IMR-90 (cell line): Measurements from ENCODE around the gene KCNQ5. TPM values are rescaled to one million over a fixed set of nuclear protein-coding genes. Genes with fewer than 3 reads are reported as not detected.
A peak's percentile ranks its signal among the peaks of the same experiment; 100 is the strongest.

Source experiments
- ATAC-seq: fragments of 200-7000 bp; cut with Tn5 transposase; 2 replicates; pipeline ENCODE4 v1.9.1; 2020; ENCODE audit warnings: low read depth, mild to moderate bottlenecking, moderate library complexity
- BruUV-seq: library from RNA; stranded (reverse); fragments of 400-500 nt; replicated peaks from 2 replicates; lab custom pipeline; 2021; lab: Mats Ljungman, UMichigan
- CTCF ChIA-PET: fragments of 300-600 bp; formaldehyde crosslinking; extraction: SDS; loops from one replicate; lab custom pipeline; 2021; ENCODE audit warnings: antibody characterized with exemption; lab: Yijun Ruan, JAX
- POLR2A ChIA-PET: fragments of 300-600 bp; sonication (Branson Sonifier 250); formaldehyde crosslinking; loops from one replicate; lab custom pipeline; 2022; ENCODE audit warnings: antibody characterized with exemption; ENCODE audit not compliant: unreplicated experiment; lab: Charles Lee
- DNase-seq: peaks from one replicate; pipeline ENCODE4 v3.0.0; 2013
- H2AFZ ChIP-seq: replicated peaks from 2 replicates; pipeline ENCODE3; 2013; ENCODE audit warnings: low read length, mild to moderate bottlenecking; ENCODE audit not compliant: poor library complexity
- H2AK5ac ChIP-seq: 2 replicates; pipeline ENCODE4 v1.6.1; 2013; ENCODE audit warnings: low read depth, low read length, inconsistent platforms
- H2AK9ac ChIP-seq: replicated peaks from 2 replicates; pipeline ENCODE3; 2013; ENCODE audit warnings: mild to moderate bottlenecking, low read depth, low read length, moderate library complexity; ENCODE audit not compliant: poor library complexity
- H2BK120ac ChIP-seq: 2 replicates; pipeline ENCODE4 v1.6.1; 2013; ENCODE audit warnings: low read depth, low read length, inconsistent platforms
- H2BK15ac ChIP-seq: 3 replicates; pipeline ENCODE4 v1.6.1; 2013; ENCODE audit warnings: low read depth, low read length, inconsistent platforms
- H2BK20ac ChIP-seq: 2 replicates; pipeline ENCODE4 v1.6.1; 2013; ENCODE audit warnings: low read depth, mild to moderate bottlenecking, inconsistent platforms, low read length, moderate library complexity
- H2BK5ac ChIP-seq: 2 replicates; pipeline ENCODE4 v1.6.1; 2013; ENCODE audit warnings: mild to moderate bottlenecking, low read depth, low read length, inconsistent platforms; ENCODE audit not compliant: poor library complexity, severe bottlenecking
- H3K14ac ChIP-seq: replicated peaks from 2 replicates; pipeline ENCODE4 v1.6.1; 2013; ENCODE audit warnings: low read depth, low read length, inconsistent platforms
- H3K18ac ChIP-seq: 2 replicates; pipeline ENCODE4 v1.6.1; 2013; ENCODE audit warnings: low read depth, low read length, control low read depth
- H3K23ac ChIP-seq: 2 replicates; pipeline ENCODE4 v1.6.1; 2013; ENCODE audit warnings: low read depth, low read length, inconsistent platforms
- H3K27ac ChIP-seq: 2 replicates; pipeline ENCODE4 v1.5.1; 2013; ENCODE audit warnings: mild to moderate bottlenecking, control low read depth, low read length; ENCODE audit not compliant: insufficient read depth
- H3K27me3 ChIP-seq: 2 replicates; pipeline ENCODE4 v1.6.1; 2013; ENCODE audit warnings: low read length; ENCODE audit not compliant: control insufficient read depth, insufficient read depth
- H3K36me3 ChIP-seq: 2 replicates; pipeline ENCODE4 v1.6.1; 2013; ENCODE audit warnings: low read length, mixed read lengths; ENCODE audit not compliant: control insufficient read depth, insufficient read depth
- H3K4ac ChIP-seq: 2 replicates; pipeline ENCODE4 v1.6.1; 2013; ENCODE audit warnings: low read depth, low read length, inconsistent platforms
- H3K4me1 ChIP-seq: 2 replicates; pipeline ENCODE4 v1.6.1; 2013; ENCODE audit warnings: low read length, mixed read lengths; ENCODE audit not compliant: control insufficient read depth, insufficient read depth
- H3K4me2 ChIP-seq: 2 replicates; pipeline ENCODE4 v1.6.1; 2013; ENCODE audit warnings: low read depth, mild to moderate bottlenecking, control low read depth, low read length, moderate library complexity
- H3K4me3 ChIP-seq: 2 replicates; pipeline ENCODE4 v1.5.1; 2013; ENCODE audit warnings: low read depth, mild to moderate bottlenecking, control low read depth, low read length, moderate library complexity; ENCODE audit not compliant: insufficient read depth
- H3K56ac ChIP-seq: 2 replicates; pipeline ENCODE4 v1.6.1; 2013; ENCODE audit warnings: low read length, inconsistent platforms; ENCODE audit not compliant: insufficient read depth; ENCODE audit errors: extremely low read depth
- H3K79me1 ChIP-seq, 2 experiments: 2 replicates each; pipeline ENCODE4 v1.6.1; 2013; ENCODE audit warnings: low read length in 2 of 2, inconsistent platforms in 1 of 2, low read depth in 1 of 2
- H3K9ac ChIP-seq: 2 replicates; pipeline ENCODE4 v1.6.1; 2013; ENCODE audit warnings: low read depth, low read length, control low read depth
- H3K9me1 ChIP-seq: 2 replicates; pipeline ENCODE4 v1.6.1; 2013; ENCODE audit warnings: low read length, inconsistent platforms; ENCODE audit not compliant: insufficient read depth
- H3K9me3 ChIP-seq: 2 replicates; pipeline ENCODE4 v1.6.1; 2013; ENCODE audit warnings: low read length; ENCODE audit not compliant: control insufficient read depth, insufficient read depth
- H4K20me1 ChIP-seq: 2 replicates; pipeline ENCODE4 v1.6.1; 2013; ENCODE audit warnings: low read length, inconsistent platforms; ENCODE audit not compliant: insufficient read depth
- H4K5ac ChIP-seq: 2 replicates; pipeline ENCODE4 v1.6.1; 2013; ENCODE audit warnings: mild to moderate bottlenecking, low read depth, low read length, control low read depth
- H4K8ac ChIP-seq, 2 experiments: 2 replicates each; pipeline ENCODE4 v1.6.1; 2013; ENCODE audit warnings: low read depth in 2 of 2, low read length in 2 of 2, control low read depth in 1 of 2, inconsistent platforms in 1 of 2
- H4K91ac ChIP-seq: 2 replicates; pipeline ENCODE4 v1.6.1; 2013; ENCODE audit warnings: low read depth, low read length, inconsistent platforms; ENCODE audit not compliant: insufficient read depth
- CEBPB ChIP-seq: IDR thresholded peaks from 2 replicates; pipeline ENCODE4 v1.6.1; 2012; ENCODE audit warnings: low read depth, low read length, improper control_type of control experiment
- MAZ ChIP-seq: IDR thresholded peaks from 2 replicates; pipeline ENCODE4 v1.6.1; 2012; ENCODE audit warnings: low read depth, mild to moderate bottlenecking, low read length, improper control_type of control experiment, moderate library complexity, borderline replicate concordance
- NFE2L2 ChIP-seq: fragments of 150-350 bp; IDR thresholded peaks from 2 replicates; pipeline ENCODE4 v1.6.1; 2016; ENCODE audit warnings: low read depth, mild to moderate bottlenecking, low read length
- WGBS, 2 experiments: methylation state at CpG; one replicate each; pipeline versions ENCODE4 v1.1.5 to v1.1.7; 2013; ENCODE audit warnings: missing lambda C conversion rate in 2 of 2; ENCODE audit not compliant: insufficient read length in 1 of 2; ENCODE audit errors: extremely low coverage in 2 of 2; 5-methylcytosine and 5-hydroxymethylcytosine counted together
- dilution Hi-C: fragments of 300-500 bp; cut with HindIII; formaldehyde crosslinking; loops from one replicate; pipeline ENCODE4 v1.14.3; 2018; ENCODE audit warnings: low sequenced_read_pairs; ENCODE audit not compliant: unreplicated experiment
- in situ Hi-C: fragments of 300-500 bp; cut with MboI; formaldehyde crosslinking; loops from 3 replicates; pipeline ENCODE4 v1.14.3; 2019; ENCODE audit warnings: low sequenced_read_pairs, inconsistent platforms, mixed read lengths
- intact Hi-C: fragments of 100-400 bp; cut with micrococcal nuclease; formaldehyde crosslinking; loops from 2 replicates; pipeline ENCODE4 v1.10.0; 2022
- polyA plus RNA-seq, 3 experiments: library from polyadenylated mRNA; depleted of rRNA; stranded (reverse); fragments of >200 nt; gene quantifications; 2 replicates each; pipeline ENCODE4 v1.2.3, GENCODE V29; 2012; ENCODE audit warnings: low replicate concordance in 1 of 3
- total RNA-seq: library from RNA; depleted of rRNA; stranded (reverse); fragments of >200 nt; gene quantifications from 2 replicates; pipeline ENCODE4 v1.2.3, GENCODE V29; 2012

The KCNQ5 gene
- total and polyA plus RNA-seq, 2 of the 4 experiments (the other 2 are of a cell fraction) = 0.75 to 1.3 TPM

- TF ChIP-seq NFE2L2 = no peak
Measured at GRCh38 chr6:72646604-72647485, 25.0 kb downstream of the KCNQ5 start (continued).

GRCh38 chr6:72647489-72647888 is 25.6 kb downstream of the KCNQ5 start:
- Histone ChIP-seq H3K27me3 (no peaks in the 10 kb centered on the region), H3K14ac (no peak overlapping the region), H3K9me3 (no peaks in the 10 kb centered on the region), H2BK120ac (no peak overlapping the region), H3K79me1 (peaks cover 0 to 2% of the 10 kb centered on the region in 2 experiments; a peak in 1 of 4 replicates), H2BK20ac (no peak overlapping the region), H3K4me3 (no peak overlapping the region), H3K18ac (no peak overlapping the region), H4K5ac (no peak overlapping the region), H4K91ac (no peak overlapping the region), H2BK15ac (no peak overlapping the region), H3K4me1 (peaks cover 3% of the 10 kb centered on the region; the same call in 1 of the 2 replicates), H3K9me1 (no peaks in the 10 kb centered on the region), H3K27ac (no peak overlapping the region), H2BK5ac (no peak overlapping the region), H4K8ac (no peak overlapping the region), H3K9ac (no peak overlapping the region), H3K4ac (no peak overlapping the region), H4K20me1 (no peaks in the 10 kb centered on the region), H3K23ac (no peak overlapping the region), H2AK5ac (no peak overlapping the region), H2AK9ac (no peak overlapping the region), H3K36me3 (no peaks in the 10 kb centered on the region), H2AFZ (no peak overlapping the region), H3K56ac (no peak overlapping the region), H3K4me2 (no peak overlapping the region)
- CTCF ChIA-PET = no interaction called here
- in situ Hi-C loops = no loop called here
- ATAC-seq (no peak), DNase-seq (no peak)
- WGBS, 2 experiments = no CpG with 5 or more reads among the region's 2 CpGs
- POLR2A ChIA-PET = no interaction called here
- BruUV-seq = no TSS peak
- no peak for TF ChIP-seq MAZ
- TF ChIP-seq CEBPB = peak; percentile 86
- intact Hi-C loops = no loop called here
- dilution Hi-C loops = no loop called here
